Measurements from ENCODE around the gene BDKRB1.

DNA sequence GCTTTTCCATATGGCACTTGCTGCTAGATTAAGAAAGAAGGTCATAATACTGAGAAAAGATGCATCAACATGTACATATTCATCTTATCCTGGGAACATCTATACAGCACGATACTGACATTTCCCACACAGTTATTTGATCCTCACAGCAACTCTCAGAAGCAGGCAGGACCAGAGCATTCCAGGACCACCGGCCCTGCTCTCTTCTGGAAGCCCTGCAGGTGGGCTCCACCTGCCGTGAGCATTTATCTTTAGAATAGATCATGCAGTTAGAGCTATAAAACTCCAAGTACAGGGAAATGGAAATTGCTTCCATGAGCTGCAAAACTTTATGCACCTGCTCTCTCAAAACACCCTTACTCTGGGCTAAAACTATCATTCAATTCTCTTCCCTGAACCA is 5.5 kb upstream of the BDKRB1 start:
- no peak for TF ChIP-seq TAF1 (IDR thresholded peaks at IDR 0.05; ENCODE audit: low read depth)
- TF ChIP-seq, protein P1, sequence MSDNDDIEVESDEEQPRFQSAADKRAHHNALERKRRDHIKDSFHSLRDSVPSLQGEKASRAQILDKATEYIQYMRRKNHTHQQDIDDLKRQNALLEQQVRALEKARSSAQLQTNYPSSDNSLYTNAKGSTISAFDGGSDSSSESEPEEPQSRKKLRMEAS (IDR thresholded peaks at IDR 0.05): no peak
- no peak for TF ChIP-seq TCF12 (IDR thresholded peaks at IDR 0.05; ENCODE audit: low read depth)
- TF ChIP-seq NFIC (IDR thresholded peaks at IDR 0.05): no peak
- no peak for TF ChIP-seq EP300 (IDR thresholded peaks at IDR 0.05; ENCODE audit: borderline replicate concordance)
- TF ChIP-seq, protein P2, sequence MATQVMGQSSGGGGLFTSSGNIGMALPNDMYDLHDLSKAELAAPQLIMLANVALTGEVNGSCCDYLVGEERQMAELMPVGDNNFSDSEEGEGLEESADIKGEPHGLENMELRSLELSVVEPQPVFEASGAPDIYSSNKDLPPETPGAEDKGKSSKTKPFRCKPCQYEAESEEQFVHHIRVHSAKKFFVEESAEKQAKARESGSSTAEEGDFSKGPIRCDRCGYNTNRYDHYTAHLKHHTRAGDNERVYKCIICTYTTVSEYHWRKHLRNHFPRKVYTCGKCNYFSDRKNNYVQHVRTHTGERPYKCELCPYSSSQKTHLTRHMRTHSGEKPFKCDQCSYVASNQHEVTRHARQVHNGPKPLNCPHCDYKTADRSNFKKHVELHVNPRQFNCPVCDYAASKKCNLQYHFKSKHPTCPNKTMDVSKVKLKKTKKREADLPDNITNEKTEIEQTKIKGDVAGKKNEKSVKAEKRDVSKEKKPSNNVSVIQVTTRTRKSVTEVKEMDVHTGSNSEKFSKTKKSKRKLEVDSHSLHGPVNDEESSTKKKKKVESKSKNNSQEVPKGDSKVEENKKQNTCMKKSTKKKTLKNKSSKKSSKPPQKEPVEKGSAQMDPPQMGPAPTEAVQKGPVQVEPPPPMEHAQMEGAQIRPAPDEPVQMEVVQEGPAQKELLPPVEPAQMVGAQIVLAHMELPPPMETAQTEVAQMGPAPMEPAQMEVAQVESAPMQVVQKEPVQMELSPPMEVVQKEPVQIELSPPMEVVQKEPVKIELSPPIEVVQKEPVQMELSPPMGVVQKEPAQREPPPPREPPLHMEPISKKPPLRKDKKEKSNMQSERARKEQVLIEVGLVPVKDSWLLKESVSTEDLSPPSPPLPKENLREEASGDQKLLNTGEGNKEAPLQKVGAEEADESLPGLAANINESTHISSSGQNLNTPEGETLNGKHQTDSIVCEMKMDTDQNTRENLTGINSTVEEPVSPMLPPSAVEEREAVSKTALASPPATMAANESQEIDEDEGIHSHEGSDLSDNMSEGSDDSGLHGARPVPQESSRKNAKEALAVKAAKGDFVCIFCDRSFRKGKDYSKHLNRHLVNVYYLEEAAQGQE (IDR thresholded peaks at IDR 0.05; ENCODE audit: low read depth): no peak
- TF ChIP-seq FOXM1 (IDR thresholded peaks at IDR 0.05; ENCODE audit: borderline replicate concordance, low read depth): no peak
- no peak for TF ChIP-seq CEBPB (IDR thresholded peaks at IDR 0.05)
- no peak for TF ChIP-seq RAD21 (IDR thresholded peaks at IDR 0.05; ENCODE audit: low read depth)
- TF ChIP-seq CREB1 (IDR thresholded peaks at IDR 0.05; ENCODE audit: low read depth): no peak
- no peak for TF ChIP-seq YY1 (IDR thresholded peaks at IDR 0.05; ENCODE audit: low read depth)
